ENCODE measurements around the gene DYNC1I1. TPM values are rescaled to one million over a fixed set of nuclear protein-coding genes. Genes with fewer than 3 reads are reported as not detected.

DYNC1I1 gene
- total and polyA plus RNA-seq, 2 of the 4 experiments (the other 2 are of a cell fraction) = under 0.01 to 0.15 TPM

DNA sequence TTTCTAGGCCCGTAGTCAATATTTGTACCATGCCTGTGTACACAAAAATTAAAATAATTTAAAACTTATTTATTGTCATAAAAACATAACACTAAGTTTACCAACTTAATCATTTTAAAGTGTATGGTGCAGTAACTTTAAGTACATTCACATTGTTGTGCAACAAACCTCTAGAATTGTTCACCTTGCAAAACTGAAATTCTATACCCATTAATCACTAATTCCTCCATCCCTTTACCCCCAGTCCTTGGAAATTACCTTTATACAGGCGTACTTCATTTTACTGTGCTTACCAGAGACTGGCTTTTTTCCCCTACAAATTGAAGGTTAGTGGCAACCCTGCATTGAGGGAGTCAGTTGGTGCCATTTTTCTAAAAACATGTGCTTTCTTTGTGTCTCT, 6.3 kb upstream of the DYNC1I1 start:
- Histone ChIP-seq H3K4me1 (ENCODE audit: control insufficient read depth, insufficient read depth, low read length) (no peaks in the 10 kb centered on the region), H3K4me2 (ENCODE audit: low read depth, low read length) (no peak overlapping the region), H3K9ac (ENCODE audit: low read depth, low read length) (no peak overlapping the region), H3K56ac (ENCODE audit: extremely low read depth, insufficient read depth, low read length) (no peak overlapping the region), H3K36me3 (ENCODE audit: control insufficient read depth, insufficient read depth, low read length) (no peaks in the 10 kb centered on the region), H4K5ac (ENCODE audit: low read depth, low read length) (no peak overlapping the region), H3K27me3 (ENCODE audit: control insufficient read depth, insufficient read depth, low read length) (no peaks in the 10 kb centered on the region), H3K9me3 (ENCODE audit: control insufficient read depth, insufficient read depth, low read length) (no peaks in the 10 kb centered on the region), H3K9me1 (ENCODE audit: insufficient read depth, low read length) (no peaks in the 10 kb centered on the region), H2BK15ac (ENCODE audit: low read depth, low read length) (no peak overlapping the region), H3K18ac (ENCODE audit: low read depth, low read length) (no peak overlapping the region), H3K27ac (ENCODE audit: insufficient read depth, low read length) (no peak overlapping the region), H2AK9ac (replicated peaks; ENCODE audit: low read depth, low read length, poor library complexity) (no peak overlapping the region), H2AFZ (replicated peaks; ENCODE audit: low read length, poor library complexity) (no peak overlapping the region), H4K20me1 (ENCODE audit: insufficient read depth, low read length) (no peaks in the 10 kb centered on the region), H3K4me3 (ENCODE audit: insufficient read depth, low read depth, low read length) (no peak overlapping the region), H3K4ac (ENCODE audit: low read depth, low read length) (no peak overlapping the region), H3K14ac (replicated peaks; ENCODE audit: low read depth, low read length) (no peak overlapping the region), H2BK5ac (ENCODE audit: low read depth, low read length, poor library complexity, severe bottlenecking) (no peak overlapping the region), H4K8ac (ENCODE audit: low read depth in 2 of 2, low read length in 2 of 2) (no peak overlapping the region), H2BK120ac (ENCODE audit: low read depth, low read length) (no peak overlapping the region), H2AK5ac (ENCODE audit: low read depth, low read length) (no peak overlapping the region), H4K91ac (ENCODE audit: insufficient read depth, low read depth, low read length) (no peak overlapping the region), H3K79me1 (ENCODE audit: low read depth in 1 of 2, low read length in 2 of 2) (no peaks in the 10 kb centered on the region), H3K23ac (ENCODE audit: low read depth, low read length) (no peak overlapping the region), H2BK20ac (ENCODE audit: low read depth, low read length) (no peak overlapping the region)
- BruUV-seq (replicated peaks) = no TSS peak
- no peak for DNase-seq
- POLR2A ChIA-PET (ENCODE audit: unreplicated experiment) = no interaction called here
- CTCF ChIA-PET = no interaction called here
- dilution Hi-C loops (cut with HindIII; ENCODE audit: low sequenced_read_pairs, unreplicated experiment) = no loop called here
- TF ChIP-seq, protein P1, sequence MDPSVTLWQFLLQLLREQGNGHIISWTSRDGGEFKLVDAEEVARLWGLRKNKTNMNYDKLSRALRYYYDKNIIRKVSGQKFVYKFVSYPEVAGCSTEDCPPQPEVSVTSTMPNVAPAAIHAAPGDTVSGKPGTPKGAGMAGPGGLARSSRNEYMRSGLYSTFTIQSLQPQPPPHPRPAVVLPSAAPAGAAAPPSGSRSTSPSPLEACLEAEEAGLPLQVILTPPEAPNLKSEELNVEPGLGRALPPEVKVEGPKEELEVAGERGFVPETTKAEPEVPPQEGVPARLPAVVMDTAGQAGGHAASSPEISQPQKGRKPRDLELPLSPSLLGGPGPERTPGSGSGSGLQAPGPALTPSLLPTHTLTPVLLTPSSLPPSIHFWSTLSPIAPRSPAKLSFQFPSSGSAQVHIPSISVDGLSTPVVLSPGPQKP (IDR thresholded peaks at IDR 0.05; ENCODE audit: borderline replicate concordance, low read depth, low read length) = no peak
- TF ChIP-seq FOS (IDR thresholded peaks at IDR 0.05; ENCODE audit: low read depth, low read length) (no peak), SMC3 (IDR thresholded peaks at IDR 0.05; ENCODE audit: low read depth, low read length) (no peak), MAZ (IDR thresholded peaks at IDR 0.05; ENCODE audit: borderline replicate concordance, low read depth, low read length) (no peak), CEBPB (IDR thresholded peaks at IDR 0.05; ENCODE audit: low read depth, low read length) (no peak), CHD1 (IDR thresholded peaks at IDR 0.05; ENCODE audit: low read depth, low read length) (no peak), MAFK (IDR thresholded peaks at IDR 0.05; ENCODE audit: low read depth, low read length) (no peak), RCOR1 (IDR thresholded peaks at IDR 0.05; ENCODE audit: insufficient replicate concordance, low read length) (no peak), NFE2L2 (IDR thresholded peaks at IDR 0.05; ENCODE audit: low read depth, low read length) (no peak), RAD21 (IDR thresholded peaks at IDR 0.05; ENCODE audit: low read length) (no peak), RFX5 (IDR thresholded peaks at IDR 0.05; ENCODE audit: low read depth, low read length) (no peak)
- TF ChIP-seq, protein P2, sequence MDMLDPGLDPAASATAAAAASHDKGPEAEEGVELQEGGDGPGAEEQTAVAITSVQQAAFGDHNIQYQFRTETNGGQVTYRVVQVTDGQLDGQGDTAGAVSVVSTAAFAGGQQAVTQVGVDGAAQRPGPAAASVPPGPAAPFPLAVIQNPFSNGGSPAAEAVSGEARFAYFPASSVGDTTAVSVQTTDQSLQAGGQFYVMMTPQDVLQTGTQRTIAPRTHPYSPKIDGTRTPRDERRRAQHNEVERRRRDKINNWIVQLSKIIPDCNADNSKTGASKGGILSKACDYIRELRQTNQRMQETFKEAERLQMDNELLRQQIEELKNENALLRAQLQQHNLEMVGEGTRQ (IDR thresholded peaks at IDR 0.05; ENCODE audit: low read depth, low read length) = no peak
- TF ChIP-seq, protein P3, sequence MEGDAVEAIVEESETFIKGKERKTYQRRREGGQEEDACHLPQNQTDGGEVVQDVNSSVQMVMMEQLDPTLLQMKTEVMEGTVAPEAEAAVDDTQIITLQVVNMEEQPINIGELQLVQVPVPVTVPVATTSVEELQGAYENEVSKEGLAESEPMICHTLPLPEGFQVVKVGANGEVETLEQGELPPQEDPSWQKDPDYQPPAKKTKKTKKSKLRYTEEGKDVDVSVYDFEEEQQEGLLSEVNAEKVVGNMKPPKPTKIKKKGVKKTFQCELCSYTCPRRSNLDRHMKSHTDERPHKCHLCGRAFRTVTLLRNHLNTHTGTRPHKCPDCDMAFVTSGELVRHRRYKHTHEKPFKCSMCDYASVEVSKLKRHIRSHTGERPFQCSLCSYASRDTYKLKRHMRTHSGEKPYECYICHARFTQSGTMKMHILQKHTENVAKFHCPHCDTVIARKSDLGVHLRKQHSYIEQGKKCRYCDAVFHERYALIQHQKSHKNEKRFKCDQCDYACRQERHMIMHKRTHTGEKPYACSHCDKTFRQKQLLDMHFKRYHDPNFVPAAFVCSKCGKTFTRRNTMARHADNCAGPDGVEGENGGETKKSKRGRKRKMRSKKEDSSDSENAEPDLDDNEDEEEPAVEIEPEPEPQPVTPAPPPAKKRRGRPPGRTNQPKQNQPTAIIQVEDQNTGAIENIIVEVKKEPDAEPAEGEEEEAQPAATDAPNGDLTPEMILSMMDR (conservative IDR thresholded peaks at IDR 0.05; ENCODE audit: low read depth, low read length) = no peak
- in situ Hi-C loops (cut with MboI; ENCODE audit: low sequenced_read_pairs) = no loop called here
- intact Hi-C loops (cut with micrococcal nuclease) = no loop called here
- WGBS, 2 experiments (ENCODE audit: extremely low coverage in 2 of 2, insufficient read length in 1 of 2) = no CpG with 5 or more reads among the region's 2 CpGs
- ATAC-seq (ENCODE audit: low read depth) = no peak
